Measurements from ENCODE around the gene PCYOX1L. TPM values are rescaled to one million over a fixed set of nuclear protein-coding genes. Genes with fewer than 3 reads are reported as not detected.

Gene PCYOX1L
- total and polyA plus RNA-seq, 9 of the 15 experiments (the other 6 are each of a cell fraction or from before 2014, with no cell fraction given) = 2.3 to 17.9 (median 6.0) TPM

- TF ChIP-seq, protein P1, sequence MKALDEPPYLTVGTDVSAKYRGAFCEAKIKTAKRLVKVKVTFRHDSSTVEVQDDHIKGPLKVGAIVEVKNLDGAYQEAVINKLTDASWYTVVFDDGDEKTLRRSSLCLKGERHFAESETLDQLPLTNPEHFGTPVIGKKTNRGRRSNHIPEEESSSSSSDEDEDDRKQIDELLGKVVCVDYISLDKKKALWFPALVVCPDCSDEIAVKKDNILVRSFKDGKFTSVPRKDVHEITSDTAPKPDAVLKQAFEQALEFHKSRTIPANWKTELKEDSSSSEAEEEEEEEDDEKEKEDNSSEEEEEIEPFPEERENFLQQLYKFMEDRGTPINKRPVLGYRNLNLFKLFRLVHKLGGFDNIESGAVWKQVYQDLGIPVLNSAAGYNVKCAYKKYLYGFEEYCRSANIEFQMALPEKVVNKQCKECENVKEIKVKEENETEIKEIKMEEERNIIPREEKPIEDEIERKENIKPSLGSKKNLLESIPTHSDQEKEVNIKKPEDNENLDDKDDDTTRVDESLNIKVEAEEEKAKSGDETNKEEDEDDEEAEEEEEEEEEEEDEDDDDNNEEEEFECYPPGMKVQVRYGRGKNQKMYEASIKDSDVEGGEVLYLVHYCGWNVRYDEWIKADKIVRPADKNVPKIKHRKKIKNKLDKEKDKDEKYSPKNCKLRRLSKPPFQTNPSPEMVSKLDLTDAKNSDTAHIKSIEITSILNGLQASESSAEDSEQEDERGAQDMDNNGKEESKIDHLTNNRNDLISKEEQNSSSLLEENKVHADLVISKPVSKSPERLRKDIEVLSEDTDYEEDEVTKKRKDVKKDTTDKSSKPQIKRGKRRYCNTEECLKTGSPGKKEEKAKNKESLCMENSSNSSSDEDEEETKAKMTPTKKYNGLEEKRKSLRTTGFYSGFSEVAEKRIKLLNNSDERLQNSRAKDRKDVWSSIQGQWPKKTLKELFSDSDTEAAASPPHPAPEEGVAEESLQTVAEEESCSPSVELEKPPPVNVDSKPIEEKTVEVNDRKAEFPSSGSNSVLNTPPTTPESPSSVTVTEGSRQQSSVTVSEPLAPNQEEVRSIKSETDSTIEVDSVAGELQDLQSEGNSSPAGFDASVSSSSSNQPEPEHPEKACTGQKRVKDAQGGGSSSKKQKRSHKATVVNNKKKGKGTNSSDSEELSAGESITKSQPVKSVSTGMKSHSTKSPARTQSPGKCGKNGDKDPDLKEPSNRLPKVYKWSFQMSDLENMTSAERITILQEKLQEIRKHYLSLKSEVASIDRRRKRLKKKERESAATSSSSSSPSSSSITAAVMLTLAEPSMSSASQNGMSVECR (CRISPR knock-in tag; IDR thresholded peaks at IDR 0.05) = 0 out of 2 replicates have a peak, but pooled peaks have one; percentile 44
- TF ChIP-seq KDM4B (IDR thresholded peaks at IDR 0.05; ENCODE audit: borderline replicate concordance in 2 of 2, low read depth in 1 of 2) (peak in 1 of 2 experiments; percentile 49; a peak in 1 of 4 replicates), ZNF609 (CRISPR knock-in tag; IDR thresholded peaks at IDR 0.05; ENCODE audit: borderline replicate concordance) (0 out of 2 replicates have a peak, but pooled peaks have one; percentile 30), ATF6 (CRISPR knock-in tag; IDR thresholded peaks at IDR 0.05) (no peak), HDAC1 (IDR thresholded peaks at IDR 0.05) (0 out of 4 replicates have a peak, but pooled peaks of 1 of the 2 experiments have one; percentile 27), MYC (IDR thresholded peaks at IDR 0.05; ENCODE audit: low read depth, low read length) (no peak), MYC (CRISPR knock-in tag; IDR thresholded peaks at IDR 0.05; ENCODE audit: borderline replicate concordance, low read depth) (0 out of 2 replicates have a peak, but pooled peaks have one; percentile 46), NCOA2 (IDR thresholded peaks at IDR 0.05; ENCODE audit: partially characterized antibody in 2 of 2) (no peak), MAFK (IDR thresholded peaks at IDR 0.05; ENCODE audit: low read length) (no peak), PTTG1 (tag; IDR thresholded peaks at IDR 0.05; ENCODE audit: low read depth) (no peak), ZNF282 (CRISPR knock-in tag; IDR thresholded peaks at IDR 0.05) (no peak), FOXK1 (CRISPR knock-in tag; IDR thresholded peaks at IDR 0.05; ENCODE audit: borderline replicate concordance) (peak; percentile 54; the same call in 1 of the 2 replicates), ZBTB1 (CRISPR knock-in tag; IDR thresholded peaks at IDR 0.05; ENCODE audit: borderline replicate concordance, low read depth) (0 out of 2 replicates have a peak, but pooled peaks have one; percentile 22)
- TF ChIP-seq, protein P2, sequence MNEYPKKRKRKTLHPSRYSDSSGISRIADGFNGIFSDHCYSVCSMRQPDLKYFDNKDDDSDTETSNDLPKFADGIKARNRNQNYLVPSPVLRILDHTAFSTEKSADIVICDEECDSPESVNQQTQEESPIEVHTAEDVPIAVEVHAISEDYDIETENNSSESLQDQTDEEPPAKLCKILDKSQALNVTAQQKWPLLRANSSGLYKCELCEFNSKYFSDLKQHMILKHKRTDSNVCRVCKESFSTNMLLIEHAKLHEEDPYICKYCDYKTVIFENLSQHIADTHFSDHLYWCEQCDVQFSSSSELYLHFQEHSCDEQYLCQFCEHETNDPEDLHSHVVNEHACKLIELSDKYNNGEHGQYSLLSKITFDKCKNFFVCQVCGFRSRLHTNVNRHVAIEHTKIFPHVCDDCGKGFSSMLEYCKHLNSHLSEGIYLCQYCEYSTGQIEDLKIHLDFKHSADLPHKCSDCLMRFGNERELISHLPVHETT (CRISPR knock-in tag; conservative IDR thresholded peaks at IDR 0.05 in 1 of 2, IDR thresholded peaks at IDR 0.05 in 1 of 2) = no peak
Observed at GRCh38 chr5:149358294-149358651, 427 bp downstream of the PCYOX1L start (continued).

All from K562 (cell line).